Limb (tissue), 2 donors: ENCODE results near the gene JAK3.

Experiments
- DNase-seq, 2 donors: peaks; one replicate each; pipeline ENCODE4 v3.0.0-alpha.2; 2016; ENCODE audit errors: extremely low spot score in 2 of 2

Gene JAK3

DNA sequence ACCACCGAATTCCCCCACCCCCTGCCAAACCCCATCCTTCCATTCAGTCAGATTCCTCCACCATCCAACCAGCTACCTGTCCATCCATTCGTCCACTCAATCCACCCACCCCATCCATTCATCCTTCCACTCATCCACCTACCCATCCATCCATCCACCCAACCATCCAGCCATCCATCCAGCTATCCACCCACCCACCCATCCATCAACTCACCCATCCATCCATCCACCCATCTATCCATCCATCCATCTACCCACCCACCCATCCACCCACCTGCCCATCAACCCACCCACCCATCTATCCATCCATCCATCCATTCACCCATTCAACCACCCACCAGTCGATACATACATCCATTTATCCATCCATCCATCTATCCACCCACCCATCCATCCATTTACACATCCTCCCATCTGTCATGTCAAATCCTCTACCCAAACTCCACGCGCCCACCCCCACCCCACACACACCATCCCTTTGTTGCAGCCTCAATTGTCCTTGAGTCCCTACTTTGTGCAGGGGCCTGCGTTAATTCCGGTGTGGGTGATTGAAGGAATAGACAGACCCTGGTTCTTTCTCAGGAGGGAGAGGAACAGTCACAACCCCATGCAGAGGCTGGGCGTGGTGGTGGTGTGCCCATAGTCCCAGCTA, 18.7 kb upstream of the JAK3 start:
- DNase-seq = no peak

- DNase-seq = no peak
Measured at GRCh38 chr19:17865364-17866311, 17.9 kb upstream of the JAK3 start.

DNA sequence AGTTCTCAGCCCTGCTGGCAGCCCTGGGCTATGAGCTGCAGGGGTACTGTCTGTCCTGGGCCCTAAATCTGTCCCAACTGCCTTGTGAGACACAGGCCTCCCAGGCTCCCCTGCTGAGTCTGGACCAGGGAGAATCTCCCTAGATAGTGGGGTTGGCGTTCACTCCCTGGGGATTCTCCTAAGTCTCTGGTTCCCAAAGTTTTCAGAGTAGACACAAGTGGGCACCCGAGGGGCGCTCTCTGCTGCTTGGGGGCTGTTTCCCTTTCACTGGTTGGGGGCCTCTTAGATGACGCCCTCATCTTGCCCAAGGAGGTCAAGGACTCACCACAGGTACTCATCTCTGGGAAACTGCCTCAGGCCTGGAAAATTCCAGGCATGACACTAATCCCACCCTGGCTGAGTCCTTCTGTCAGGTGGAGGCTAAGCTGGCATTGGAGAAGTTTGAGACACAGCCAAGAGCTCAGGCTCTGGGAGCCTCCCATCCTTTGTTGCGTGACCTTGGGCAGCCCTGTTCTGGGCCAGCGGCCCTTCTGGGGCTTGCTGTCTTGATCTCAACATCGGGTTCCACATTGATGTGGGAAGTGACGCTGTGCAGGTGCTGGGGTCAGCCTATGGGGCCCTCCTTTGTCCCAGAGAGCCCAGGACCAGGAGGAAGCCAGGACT, 15.9 kb upstream of the JAK3 start:
- no peak for DNase-seq

DNA sequence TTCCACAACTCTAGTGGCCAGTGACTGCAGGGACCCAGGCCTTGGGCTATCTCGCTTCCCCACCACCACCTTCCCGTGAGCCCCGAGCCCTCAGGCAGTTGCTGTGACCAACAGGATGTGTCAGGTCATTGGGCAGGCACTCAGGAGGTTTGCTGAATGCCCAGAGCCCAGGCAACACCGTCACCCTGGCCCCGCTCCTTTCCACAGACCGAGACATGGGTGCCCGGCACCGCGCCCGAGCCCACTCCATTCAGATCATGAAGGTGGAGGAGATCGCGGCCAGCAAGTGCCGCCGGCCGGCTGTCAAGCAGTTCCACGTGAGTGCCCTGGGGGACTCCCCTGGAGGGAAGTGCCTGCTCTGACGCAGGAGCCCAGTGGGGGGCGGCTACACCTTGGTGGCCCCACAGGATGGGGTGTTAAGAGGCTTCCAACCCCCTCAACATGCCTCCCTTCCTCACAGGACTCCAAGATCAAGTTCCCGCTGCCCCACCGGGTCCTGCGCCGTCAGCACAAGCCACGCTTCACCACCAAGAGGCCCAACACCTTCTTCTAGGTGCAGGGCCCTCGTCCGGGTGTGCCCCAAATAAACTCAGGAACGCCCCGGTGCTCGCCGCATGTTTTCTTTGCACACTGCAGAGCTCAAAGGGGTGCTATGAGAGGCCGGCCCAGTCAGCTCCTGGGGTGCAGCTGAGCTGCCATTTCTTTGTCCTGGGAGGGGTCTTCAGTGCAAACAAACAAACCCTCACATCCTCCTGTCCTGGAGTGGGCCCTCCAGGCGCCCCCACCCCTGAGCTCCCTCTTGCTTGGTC, 15.1 kb upstream of the JAK3 start:
- no peak for DNase-seq

DNA sequence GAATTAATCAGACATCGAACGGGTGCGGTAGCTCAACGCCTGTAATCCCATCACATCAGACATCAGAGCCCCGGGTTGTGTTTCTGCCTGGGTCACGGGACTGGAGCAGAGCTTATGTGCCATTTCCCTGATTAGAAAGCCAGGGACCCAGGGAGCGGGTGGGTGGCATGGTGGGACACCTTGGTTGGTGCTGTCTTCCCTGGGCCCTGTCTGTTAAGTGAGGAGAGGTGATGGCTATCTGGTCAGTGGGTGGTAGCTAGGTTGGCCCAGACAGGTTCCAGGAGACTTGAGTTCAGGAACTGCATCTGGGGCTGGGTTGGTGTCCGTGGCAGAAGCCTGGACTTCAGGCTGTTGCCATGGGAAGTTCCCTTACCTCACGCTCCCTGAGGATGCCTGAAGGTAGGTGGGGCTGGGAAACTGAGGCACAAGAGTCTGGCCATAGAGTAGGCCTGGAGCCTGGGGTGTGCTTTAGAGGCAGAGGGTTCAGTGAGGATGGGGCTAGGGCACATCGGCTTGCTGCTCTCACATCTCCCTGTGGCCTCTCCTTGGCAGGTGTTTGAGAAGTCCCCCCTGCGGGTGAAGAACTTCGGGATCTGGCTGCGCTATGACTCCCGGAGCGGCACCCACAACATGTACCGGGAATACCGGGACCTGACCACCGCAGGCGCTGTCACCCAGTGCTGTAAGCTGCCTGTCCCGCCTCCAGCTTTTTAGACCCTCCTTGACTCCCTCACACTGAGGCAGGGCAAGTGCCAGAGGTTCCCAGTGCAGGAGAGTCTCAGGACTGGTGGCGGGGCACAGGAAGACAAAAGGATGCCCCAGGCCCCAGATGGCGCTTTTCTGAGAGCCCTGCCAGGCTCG, 14.0 kb upstream of the JAK3 start:
- no peak for DNase-seq

- no peak for DNase-seq
Measured at GRCh38 chr19:17860993-17861360, 13.2 kb upstream of the JAK3 start.

GRCh38 chr19:17860331-17860992, 12.7 kb upstream of the JAK3 start:
- DNase-seq = no peak

DNA sequence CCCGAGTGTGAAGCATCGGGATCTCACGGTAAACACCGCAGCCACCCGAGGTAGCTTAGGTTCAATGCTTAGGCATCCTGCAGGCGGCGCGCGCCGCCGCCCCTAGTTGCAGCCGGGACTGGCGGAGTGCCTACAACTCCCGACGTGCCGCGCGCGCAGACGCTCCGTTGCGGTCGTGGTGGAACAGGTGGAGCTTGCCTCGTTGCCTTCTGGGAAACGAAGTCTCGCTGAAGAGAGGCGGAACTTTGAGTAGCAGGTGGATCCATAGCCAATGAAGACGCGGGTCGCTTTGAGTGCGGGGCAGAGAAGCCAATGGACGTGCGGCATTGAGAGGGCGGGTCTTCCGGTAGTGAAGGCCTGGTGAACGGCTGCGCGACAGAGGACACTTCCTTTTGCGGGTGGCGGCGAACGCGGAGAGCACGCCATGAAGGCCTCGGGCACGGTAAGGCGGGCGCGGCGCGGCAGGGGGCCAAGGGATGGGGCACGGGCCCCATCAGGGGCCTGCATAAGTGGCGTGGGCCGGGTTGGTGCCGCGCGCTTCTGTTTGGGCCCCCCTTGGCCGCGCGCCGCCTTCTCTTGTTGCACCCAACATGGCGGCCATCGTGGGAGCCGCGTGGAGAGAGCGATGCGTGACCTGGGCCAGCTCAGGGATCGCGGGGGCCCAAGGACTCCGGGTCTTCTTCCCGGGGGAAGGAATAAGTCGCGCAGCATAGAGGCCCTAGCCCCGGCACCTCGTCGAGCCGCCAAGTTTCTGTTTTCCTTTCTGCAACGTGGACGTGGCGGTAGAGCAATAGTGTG, 11.9 kb upstream of the JAK3 start, which contains the start of gene RPL18A:
TSS of gene RPL18A (plus strand) at position 378 of the 798 bp plus-strand sequence. CDS start at position 425, 47 bp downstream.
- peak; percentile 98 to 100 for DNase-seq

- peak; percentile 75 to 92 for DNase-seq
Measured at GRCh38 chr19:17855280-17856152, 7.7 kb upstream of the JAK3 start.

DNA sequence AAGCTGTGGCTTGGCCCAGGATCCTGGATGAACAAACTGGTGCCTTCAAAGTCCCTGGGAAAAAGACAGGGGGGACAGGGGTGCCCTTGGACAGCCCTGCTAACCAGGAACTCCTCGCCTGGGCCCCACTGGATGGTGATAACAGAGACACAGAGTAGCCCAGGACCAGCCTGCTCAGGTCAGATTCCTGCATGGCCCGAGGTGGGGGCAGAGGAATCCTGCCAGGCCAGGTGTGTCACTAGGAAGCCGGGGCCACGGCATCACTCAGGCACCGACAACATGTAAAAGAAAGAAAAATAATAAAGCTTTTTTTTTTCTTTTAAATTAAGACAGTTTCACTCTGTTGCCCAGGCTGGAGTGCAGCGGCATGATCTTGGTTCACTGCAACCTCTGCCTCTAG, 6.3 kb upstream of the JAK3 start:
- no peak for DNase-seq

DNA sequence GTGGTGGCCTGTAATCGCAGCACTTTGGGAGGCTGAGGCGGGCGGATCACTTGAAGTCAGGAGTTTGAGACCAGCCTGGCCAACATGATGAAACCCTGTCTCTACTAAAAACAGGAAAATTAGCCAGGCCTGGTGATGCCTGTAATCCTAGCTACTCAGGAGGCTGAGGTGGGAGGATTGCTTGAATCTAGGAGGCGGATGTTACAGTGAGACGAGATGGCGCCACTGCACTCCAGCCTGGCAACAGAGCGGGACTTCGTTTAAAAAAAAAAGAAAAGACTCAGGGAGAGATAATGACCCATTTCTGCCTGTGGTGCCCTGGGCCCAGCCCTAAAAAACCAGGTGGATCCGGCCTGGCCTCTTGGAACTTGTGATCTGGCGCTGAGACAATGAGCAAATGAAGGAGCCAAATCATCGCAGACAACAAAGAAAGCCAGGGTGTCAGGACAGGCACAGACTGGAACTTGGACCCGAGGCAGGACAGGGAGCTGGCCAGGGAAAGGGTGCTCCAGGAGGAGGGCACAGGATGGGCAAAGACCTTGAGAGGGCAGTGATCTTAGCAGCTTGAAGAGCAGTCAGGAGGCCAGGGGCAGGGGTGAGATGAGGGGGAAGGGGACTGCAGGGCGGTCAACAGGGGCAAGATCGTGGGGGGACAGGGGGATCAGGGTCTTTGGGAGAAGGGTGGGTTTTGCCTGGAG, 962 bp upstream of the JAK3 start:
- DNase-seq = no peak

DNA sequence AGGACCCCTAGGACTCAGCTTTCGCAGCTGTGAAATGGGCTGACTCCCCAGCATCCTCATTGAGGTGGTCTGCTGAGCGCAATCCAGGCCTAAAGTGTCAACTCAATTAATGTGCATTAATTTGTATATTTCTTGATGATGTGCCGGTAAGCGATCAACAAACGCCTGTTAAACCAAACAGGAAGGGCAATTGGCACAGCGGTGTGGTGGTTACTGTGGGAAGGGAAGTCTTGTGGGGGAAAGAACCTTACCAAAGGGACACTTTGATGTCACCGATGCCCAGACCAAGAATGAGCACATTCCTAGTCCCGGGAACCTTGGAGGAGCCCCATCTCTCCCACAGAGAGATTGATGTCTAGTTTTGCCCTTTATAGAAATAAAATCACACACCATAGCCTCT, 1.6 kb downstream of the JAK3 start:
- DNase-seq = no peak

- no peak for DNase-seq
Measured at GRCh38 chr19:17843908-17844490, 3.8 kb downstream of the JAK3 start.

DNA sequence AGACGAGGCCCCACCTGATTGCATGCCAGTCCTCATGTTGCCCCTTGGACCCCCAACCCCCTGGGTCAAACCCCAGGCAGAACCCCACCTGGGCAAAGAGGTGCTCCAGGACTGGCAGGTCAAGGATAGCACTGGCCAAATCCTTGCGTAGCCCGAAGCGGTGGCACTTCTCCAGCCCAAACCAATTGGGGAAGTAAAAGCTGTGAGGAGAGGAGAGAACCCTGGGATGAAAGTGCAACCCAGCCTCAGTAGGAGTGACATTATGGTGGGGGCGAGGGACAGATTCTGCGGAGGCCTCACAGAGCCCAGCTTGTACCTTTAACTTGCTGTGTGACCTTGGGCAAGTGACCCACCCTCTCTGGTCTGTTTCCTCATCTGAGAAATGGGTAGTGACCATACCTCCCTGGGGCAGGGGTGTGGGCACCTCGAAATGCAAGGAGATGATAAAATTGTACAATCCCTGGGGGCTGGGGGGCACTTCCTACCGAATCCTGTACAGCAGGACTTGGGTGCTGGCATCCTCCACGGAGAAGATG, 4.4 kb downstream of the JAK3 start:
- no peak for DNase-seq

- DNase-seq = no peak
Measured at GRCh38 chr19:17842663-17843291, 5.0 kb downstream of the JAK3 start.
